Measurements from ENCODE around the gene LMO3.

LMO3 gene

GRCh38 chr12:16599081-16599480, 6.9 kb downstream of the LMO3 start:
- no peak for DNase-seq

DNA sequence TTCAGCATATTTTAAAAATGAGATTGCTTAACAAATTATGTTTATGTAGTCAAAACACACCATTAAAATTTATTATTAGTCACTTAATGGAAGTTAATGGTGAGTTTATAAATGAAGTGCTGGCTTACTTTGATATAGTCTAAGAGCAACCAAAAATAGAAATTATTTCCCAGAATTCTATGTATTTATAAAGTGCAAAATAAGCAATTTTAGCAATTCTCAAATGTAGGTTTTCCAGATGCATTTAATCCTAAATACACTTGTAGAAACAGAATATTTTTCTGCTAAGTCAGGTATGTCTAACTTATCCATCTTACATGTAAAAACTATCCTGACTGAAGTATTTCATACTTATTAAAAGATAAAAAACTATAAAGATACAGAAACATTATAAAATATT, 11.2 kb downstream of the LMO3 start:
- no peak for DNase-seq

GRCh38 chr12:16593546-16593945, 12.4 kb downstream of the LMO3 start:
- no peak for DNase-seq

GRCh38 chr12:16590645-16591044, 15.3 kb downstream of the LMO3 start:
- DNase-seq: no peak

- DNase-seq: no peak
These were observed 17.1 kb downstream of the LMO3 start for GRCh38 chr12:16588812-16589211.

GRCh38 chr12:16587514-16587913, 18.4 kb downstream of the LMO3 start:
- DNase-seq: no peak

DNA sequence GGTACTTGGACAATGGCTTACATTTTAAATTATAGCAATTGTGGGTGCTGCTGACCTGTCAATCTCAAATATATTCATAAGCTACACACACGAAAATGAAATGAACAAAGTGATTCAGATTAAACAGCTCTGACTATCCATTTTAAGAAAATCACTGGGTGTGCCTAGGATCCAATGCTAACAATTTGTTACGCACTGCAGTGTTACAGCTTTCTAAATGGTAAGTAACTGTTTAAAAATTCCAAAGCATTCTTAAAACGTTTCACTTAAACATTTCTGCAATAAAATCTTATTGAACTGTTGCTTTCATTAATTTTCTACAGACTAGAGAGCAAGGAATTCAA, 18.9 kb downstream of the LMO3 start:
- DNase-seq: no peak

DNA sequence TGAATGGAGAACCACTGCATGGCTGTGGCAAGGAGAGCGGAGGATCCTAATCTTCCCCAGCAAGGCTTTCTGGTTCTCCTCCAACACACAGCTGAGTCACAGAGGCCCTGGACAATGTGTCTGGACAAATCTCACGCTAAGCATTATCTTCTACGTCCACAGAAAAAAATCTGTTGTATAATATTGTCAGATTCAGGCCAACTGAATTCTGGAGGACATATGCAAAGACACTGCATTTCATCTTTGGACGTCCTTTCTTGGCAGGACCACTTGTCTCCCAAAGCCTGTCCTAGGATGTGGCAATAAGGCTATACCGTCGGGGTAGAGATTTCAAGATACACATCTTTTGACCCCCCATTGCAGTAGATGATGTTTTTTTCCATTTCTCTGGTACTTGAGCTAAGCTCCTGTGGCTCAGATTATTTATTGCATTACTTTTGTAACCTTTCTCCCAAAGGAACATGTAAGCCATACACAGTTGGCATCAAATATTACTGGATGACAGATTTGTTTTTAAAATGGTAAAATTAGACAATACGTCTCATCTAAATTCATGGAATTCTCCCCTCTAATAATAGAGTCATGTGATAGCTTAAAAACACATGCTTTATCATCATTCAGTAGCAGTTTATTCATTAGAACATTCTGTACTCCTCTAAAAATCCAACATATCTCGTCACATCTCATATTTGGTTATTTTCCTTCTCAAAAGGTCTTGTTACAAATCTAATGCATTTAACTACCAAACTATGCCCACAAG, 19.4 kb downstream of the LMO3 start:
- DNase-seq: no peak

DNA sequence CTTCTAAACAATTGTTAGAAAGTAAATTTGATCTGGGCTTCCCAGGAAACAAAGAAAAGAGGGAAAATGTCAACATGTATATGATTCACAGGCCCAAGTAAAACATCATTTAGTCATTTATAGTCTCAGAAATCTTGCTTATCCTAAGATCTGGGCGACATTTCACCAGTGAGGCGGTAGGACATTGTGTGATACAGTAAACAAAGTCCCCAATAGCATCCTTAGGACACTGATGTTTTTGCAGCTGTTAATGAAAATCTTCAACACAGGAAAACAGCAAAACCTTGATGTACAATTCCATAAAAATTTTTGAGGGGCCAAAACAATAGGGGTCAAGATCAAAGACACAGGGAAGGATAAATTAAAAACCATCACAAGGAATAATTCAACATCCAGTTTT, 20.2 kb downstream of the LMO3 start:
- DNase-seq: no peak

DNA sequence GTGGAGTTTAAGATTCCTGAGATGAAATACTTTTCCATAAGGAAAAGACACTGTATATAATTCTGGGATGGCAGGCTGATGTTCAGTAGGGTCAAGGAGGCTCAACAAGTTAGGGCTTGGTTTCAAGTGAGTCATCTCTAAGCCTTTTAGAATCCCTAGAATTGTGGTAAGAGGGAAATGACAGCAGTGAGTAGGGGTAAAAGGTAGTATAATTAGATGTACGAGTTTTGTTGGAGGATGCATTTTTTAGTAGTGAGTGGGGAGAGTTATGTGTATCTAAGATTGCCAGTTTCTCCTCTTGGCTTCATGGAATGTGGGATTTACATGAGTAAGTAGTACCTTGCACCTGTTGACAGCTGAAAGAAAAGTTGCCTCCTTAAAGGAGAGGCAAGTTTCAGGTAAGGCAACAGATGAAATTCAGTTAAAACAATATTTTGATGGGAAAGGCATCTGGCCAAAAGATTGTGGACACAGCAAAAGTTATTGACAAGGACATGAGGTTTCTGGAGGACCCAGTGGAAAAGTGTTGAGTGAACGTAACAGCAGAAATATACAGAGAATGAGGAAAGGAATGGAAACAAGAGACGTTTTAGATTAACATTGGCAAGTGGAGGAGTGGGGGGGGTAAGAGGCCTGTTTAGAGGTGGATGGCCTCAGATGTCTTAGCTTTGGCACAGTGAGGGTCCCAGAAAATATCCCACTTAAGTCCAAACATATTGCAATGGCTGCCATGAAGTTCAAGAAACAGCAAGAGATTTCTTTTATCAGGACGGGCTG, 21.8 kb downstream of the LMO3 start:
- DNase-seq: no peak

DNA sequence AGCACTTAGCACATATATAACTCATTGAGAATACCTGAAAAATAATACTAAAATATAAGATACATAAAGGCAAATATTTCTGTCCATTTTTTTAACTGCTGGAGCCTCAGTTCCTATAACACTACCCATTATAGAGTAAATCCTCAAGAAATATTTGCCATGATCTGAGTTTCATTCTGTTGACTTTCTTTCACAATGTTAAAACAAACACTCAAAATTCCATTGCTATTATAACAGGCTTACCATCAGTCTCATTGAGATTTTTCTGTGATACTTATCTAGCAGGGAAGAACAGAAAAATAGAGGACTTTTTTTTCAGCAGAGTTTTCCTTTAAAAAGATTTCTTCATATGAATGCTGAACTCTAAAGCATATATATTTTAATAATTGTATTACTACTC, 24.5 kb downstream of the LMO3 start:
- no peak for DNase-seq

- no peak for DNase-seq
These were observed 26.9 kb downstream of the LMO3 start for GRCh38 chr12:16579041-16579440.

DNA sequence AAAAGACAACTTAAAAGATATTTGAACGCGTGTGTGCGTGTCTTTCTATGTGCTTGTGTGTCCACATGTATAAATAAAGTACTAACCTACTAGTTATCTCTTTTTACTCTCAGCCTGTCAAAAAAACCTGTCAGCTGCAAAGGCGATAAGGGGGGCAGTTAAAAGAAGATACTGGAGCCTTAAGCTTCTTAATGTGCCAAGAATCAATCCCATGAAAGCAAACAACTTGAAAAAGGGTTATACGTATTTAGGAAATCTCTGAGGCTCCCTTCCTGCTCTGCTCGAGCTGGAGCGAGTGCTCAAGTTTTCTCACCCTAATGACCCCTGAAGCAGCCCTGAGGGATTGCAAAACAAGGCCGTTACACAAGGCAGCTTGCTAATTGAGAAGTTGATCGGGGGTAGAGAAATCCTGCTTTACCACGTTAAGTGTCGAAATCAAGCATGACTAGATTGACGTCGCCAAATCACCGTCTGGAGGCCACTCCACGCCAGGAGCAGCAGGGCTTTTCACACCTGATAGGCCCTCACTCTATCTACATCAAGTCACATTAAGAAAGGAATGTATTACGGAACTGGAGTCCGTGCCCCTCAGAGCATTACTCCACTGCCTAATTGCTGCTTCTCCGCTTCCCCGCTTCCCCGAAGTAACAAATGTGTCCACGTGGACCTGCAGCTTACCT, 32.4 kb downstream of the LMO3 start:
- no peak for DNase-seq

DNA sequence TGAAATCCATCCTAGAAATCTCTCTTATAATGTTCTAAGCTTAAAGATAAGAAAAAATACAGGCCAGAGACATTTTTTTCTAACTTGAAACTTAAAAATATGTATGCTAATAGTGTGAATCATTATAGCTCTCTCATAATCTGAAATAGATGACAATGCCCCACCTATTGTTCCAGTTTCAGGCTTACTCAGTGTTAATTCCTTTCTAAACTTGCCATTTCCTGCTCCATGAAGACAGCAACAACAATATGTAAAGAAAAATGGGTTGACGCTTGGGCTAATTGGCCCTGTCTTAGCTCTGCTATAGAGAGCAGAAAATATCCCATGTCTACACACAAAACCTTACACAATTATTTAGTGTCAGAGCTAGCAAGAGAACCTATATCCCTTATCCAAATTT, 37.1 kb downstream of the LMO3 start:
- DNase-seq: no peak

GRCh38 chr12:16564675-16565074, 41.3 kb downstream of the LMO3 start:
- DNase-seq: no peak

- DNase-seq: no peak
These were observed 42.5 kb downstream of the LMO3 start for GRCh38 chr12:16563504-16563903.

DNA sequence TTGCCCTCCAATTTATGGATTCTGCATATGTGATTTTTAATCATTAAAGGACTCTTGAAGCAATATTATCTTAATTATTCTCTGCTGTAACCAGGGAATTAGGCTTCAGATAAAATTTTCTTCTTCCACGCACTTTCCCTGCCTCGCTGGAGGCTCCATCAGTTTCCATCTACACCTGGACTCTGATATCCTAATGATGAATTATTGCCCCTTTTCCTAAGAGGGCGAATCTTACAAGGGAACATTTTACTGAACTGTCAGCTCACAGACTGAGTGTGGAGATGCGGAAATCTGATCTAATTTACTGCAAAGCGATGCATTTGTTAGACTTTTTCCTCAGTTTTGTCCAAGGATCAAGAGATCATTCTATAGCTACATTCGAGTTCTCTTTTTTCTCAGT, 43.0 kb downstream of the LMO3 start:
- DNase-seq: no peak

- no peak for DNase-seq
These were observed 43.5 kb downstream of the LMO3 start for GRCh38 chr12:16562435-16562834.

DNA sequence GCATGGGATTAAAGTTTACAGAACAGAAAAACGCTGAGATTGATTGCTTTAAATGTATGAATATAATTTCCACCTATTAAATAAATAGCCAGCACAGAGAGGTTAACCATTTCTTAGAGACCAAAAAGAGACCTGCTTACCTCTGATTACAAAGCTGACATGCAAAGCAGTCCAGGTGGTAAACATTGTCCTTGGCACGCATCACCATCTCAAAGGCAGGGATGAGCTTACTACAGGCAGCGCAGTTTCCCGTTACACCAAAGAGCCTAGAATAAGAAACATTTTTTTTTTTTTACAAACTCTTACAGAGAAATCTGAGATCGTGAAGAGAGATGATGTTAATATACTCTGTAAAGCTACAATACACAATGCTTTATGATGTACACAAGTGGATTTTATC, 45.7 kb downstream of the LMO3 start:
- DNase-seq: no peak

GRCh38 chr12:16555630-16556029, 50.3 kb downstream of the LMO3 start:
- no peak for DNase-seq

GRCh38 chr12:16553457-16553856, 52.5 kb downstream of the LMO3 start:
- DNase-seq: no peak

- DNase-seq: no peak
These were observed 53.7 kb downstream of the LMO3 start for GRCh38 chr12:16552301-16552700.

DNA sequence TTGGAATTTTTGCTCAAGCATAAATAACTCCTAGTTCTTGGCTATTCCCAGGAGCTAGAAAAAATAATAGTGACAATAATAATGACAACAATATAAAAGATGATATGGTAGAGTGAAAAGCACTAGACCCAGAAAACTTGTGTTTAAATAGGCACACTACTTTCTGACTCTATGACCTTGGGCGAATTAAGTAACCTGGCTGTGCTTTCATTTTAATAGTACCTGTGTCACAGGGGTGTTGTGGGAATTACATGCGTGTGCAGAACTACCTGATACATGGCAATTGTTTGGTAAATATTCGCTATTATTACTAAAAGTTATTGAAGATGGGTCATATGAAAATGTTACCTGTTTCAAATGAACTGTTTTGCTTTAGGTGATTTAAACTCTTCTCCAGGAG, 60.1 kb downstream of the LMO3 start:
- DNase-seq: no peak

DNA sequence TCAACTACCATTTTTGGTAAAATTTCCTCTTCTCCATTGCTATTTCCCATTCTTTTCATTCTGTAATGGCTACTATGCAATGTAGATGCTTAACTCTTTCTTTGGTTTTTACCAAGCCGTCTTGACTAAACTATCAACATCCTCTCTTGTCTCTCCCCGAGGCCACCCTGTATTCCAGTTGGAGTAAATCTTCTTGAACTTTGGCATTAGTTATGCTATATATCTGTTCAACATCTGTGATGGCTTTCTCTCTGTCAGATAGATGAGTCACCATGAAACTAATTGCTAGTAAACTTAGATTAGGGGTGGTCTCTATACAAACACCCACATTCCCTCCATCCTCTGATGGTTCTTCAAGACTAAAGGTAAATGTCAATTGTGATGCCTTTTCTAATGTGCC, 63.4 kb downstream of the LMO3 start:
- no peak for DNase-seq
